ENCODE results near the gene MOV10L1.
"Not testable (repeated sequence)": the region's sequence is repeated elsewhere in the genome, so short reads cannot be mapped to it uniquely, and the experiment has no call there.

The MOV10L1 gene

GRCh38 chr22:50081426-50082196 is 8.2 kb upstream of the MOV10L1 start:
- no peak for DNase-seq

- DNase-seq = no peak
These were observed 7.5 kb upstream of the MOV10L1 start for GRCh38 chr22:50082197-50082715.

GRCh38 chr22:50082961-50083461 is 6.8 kb upstream of the MOV10L1 start:
- DNase-seq = no peak

- DNase-seq = no peak
These were observed 6.2 kb upstream of the MOV10L1 start for GRCh38 chr22:50083462-50084079.

- DNase-seq = no peak
These were observed 5.7 kb upstream of the MOV10L1 start for GRCh38 chr22:50084080-50084477.

- no peak for DNase-seq
These were observed 5.2 kb upstream of the MOV10L1 start for GRCh38 chr22:50084614-50085021.

GRCh38 chr22:50085211-50085972 is 4.4 kb upstream of the MOV10L1 start, which contains the start of gene MLC1:
Gene MLC1 (minus strand): TSS chr22:50085426. CDS start chr22:50084902, 524 bp downstream.
- no peak for DNase-seq

GRCh38 chr22:50086526-50086925 is 3.3 kb upstream of the MOV10L1 start:
- DNase-seq = no peak

- not testable (repeated sequence) for DNase-seq
These were observed 2.8 kb upstream of the MOV10L1 start for GRCh38 chr22:50086975-50087374.

- DNase-seq = no peak
These were observed 2.2 kb upstream of the MOV10L1 start for GRCh38 chr22:50087646-50088045.

- no peak for DNase-seq
These were observed 1.7 kb upstream of the MOV10L1 start for GRCh38 chr22:50088096-50088495.

- no peak for DNase-seq
These were observed 575 bp upstream of the MOV10L1 start for GRCh38 chr22:50089231-50089630.

- no peak for DNase-seq
These were observed 557 bp downstream of the MOV10L1 start for GRCh38 chr22:50090412-50090714.

- peak; percentile 25 for DNase-seq
These were observed 1.4 kb downstream of the MOV10L1 start for GRCh38 chr22:50091092-50091768.

- DNase-seq = no peak
These were observed 2.5 kb downstream of the MOV10L1 start for GRCh38 chr22:50092342-50092741.

GRCh38 chr22:50098052-50098451 is 8.2 kb downstream of the MOV10L1 start:
- no peak for DNase-seq

GRCh38 chr22:50101870-50102565 is 12.2 kb downstream of the MOV10L1 start:
- DNase-seq = no peak

GRCh38 chr22:50102946-50103345 is 13.1 kb downstream of the MOV10L1 start:
- peak; percentile 3 for DNase-seq

GRCh38 chr22:50104141-50104544 is 14.3 kb downstream of the MOV10L1 start:
- no peak for DNase-seq

GRCh38 chr22:50105208-50106100 is 15.6 kb downstream of the MOV10L1 start:
- DNase-seq = no peak

- no peak for DNase-seq
These were observed 17.7 kb downstream of the MOV10L1 start for GRCh38 chr22:50107529-50107928.
